OCI-LY1 (cell line): Measurements from ENCODE around the gene TMEM51.

Experiments used
- H2AFZ ChIP-seq: fragments of 200-600 bp; sonication (generic), shearing (Covaris generic); 2 replicates; pipeline ENCODE4 v1.6.0; 2014; ENCODE audit warnings: antibody characterized with exemption, mild to moderate bottlenecking, low read length
- H3F3A ChIP-seq: fragments of 200-600 bp; sonication (generic), shearing (Covaris generic); 2 replicates; pipeline ENCODE4 v1.6.0; 2014; ENCODE audit warnings: mild to moderate bottlenecking, antibody characterized with exemption, low read length, moderate library complexity; ENCODE audit not compliant: insufficient read depth
- H3K27ac ChIP-seq: fragments of 200-600 bp; sonication (generic); 2 replicates; pipeline ENCODE4 v1.5.1; 2014; ENCODE audit warnings: low read length, mixed run types, mild to moderate bottlenecking, low read depth; ENCODE audit not compliant: poor library complexity, severe bottlenecking
- H3K27me3 ChIP-seq: fragments of 200-600 bp; sonication (generic); 2 replicates; pipeline ENCODE4 v1.6.0; 2014; ENCODE audit warnings: antibody characterized with exemption, mild to moderate bottlenecking, low read length, moderate library complexity; ENCODE audit not compliant: insufficient read depth
- H3K36me3 ChIP-seq: fragments of 200-600 bp; sonication (generic); 2 replicates; pipeline ENCODE4 v1.6.1; 2014; ENCODE audit warnings: mild to moderate bottlenecking, antibody characterized with exemption, low read length, moderate library complexity, mixed read lengths; ENCODE audit not compliant: insufficient read depth
- H3K4me1 ChIP-seq: fragments of 200-600 bp; sonication (generic); 2 replicates; pipeline ENCODE4 v1.5.1; 2014; ENCODE audit warnings: mild to moderate bottlenecking, low read length, moderate library complexity; ENCODE audit not compliant: insufficient read depth, severe bottlenecking
- H3K4me2 ChIP-seq: fragments of 200-600 bp; sonication (generic), shearing (Covaris generic); 2 replicates; pipeline ENCODE4 v1.6.1; 2014; ENCODE audit warnings: low read length
- H3K4me3 ChIP-seq: fragments of 200-600 bp; sonication (generic); 2 replicates; pipeline ENCODE4 v1.5.1; 2014; ENCODE audit warnings: low read length, low read depth, mild to moderate bottlenecking, mixed read lengths; ENCODE audit not compliant: poor library complexity, severe bottlenecking
- H3K79me2 ChIP-seq: fragments of 200-600 bp; shearing (Covaris generic); 2 replicates; pipeline ENCODE4 v1.6.1; 2016; ENCODE audit warnings: mixed run types, low read length, mixed read lengths; ENCODE audit not compliant: insufficient read depth
- H3K9ac ChIP-seq: fragments of 200-600 bp; sonication (generic), shearing (Covaris generic); 2 replicates; pipeline ENCODE4 v1.6.1; 2014; ENCODE audit warnings: mild to moderate bottlenecking, low read length, mixed read lengths
- H3K9me2 ChIP-seq: fragments of 200-600 bp; sonication (generic), shearing (Covaris generic); 2 replicates; pipeline ENCODE4 v1.6.1; 2014; ENCODE audit warnings: low read depth, mild to moderate bottlenecking, low read length, mixed read lengths
- H3K9me3 ChIP-seq: fragments of 200-600 bp; shearing (Covaris generic); 2 replicates; pipeline ENCODE4 v1.6.1; 2014; ENCODE audit warnings: low read length, mixed read lengths
- H4K20me1 ChIP-seq: fragments of 200-600 bp; sonication (generic), shearing (Covaris generic); 2 replicates; pipeline ENCODE4 v1.6.0; 2016; ENCODE audit warnings: mild to moderate bottlenecking, low read length; ENCODE audit not compliant: insufficient read depth
- EZH2 ChIP-seq: fragments of 200-600 bp; sonication (generic), shearing (Covaris generic); IDR thresholded peaks from 2 replicates; pipeline ENCODE4 v1.8.0; 2017; ENCODE audit warnings: borderline replicate concordance, mixed run types, mild to moderate bottlenecking, antibody characterized with exemption, low read length, moderate library complexity, mixed read lengths
- TF ChIP-seq, protein P1 (sequence below): fragments of 200-600 bp; sonication (generic), shearing (Covaris generic); IDR thresholded peaks from 2 replicates; pipeline ENCODE4 v1.5.1; 2017; ENCODE audit warnings: mild to moderate bottlenecking, antibody characterized with exemption, low read length, moderate library complexity, mixed read lengths

Gene TMEM51

GRCh38 chr1:15114884-15115283 is 38.7 kb upstream of the TMEM51 start:
- Histone ChIP-seq H3K36me3 (no peaks in the 10 kb centered on the region), H4K20me1 (no peaks in the 10 kb centered on the region), H3K27me3 (no peaks in the 10 kb centered on the region), H3F3A (no peaks in the 10 kb centered on the region), H3K9me3 (no peaks in the 10 kb centered on the region), H3K4me1 (no peaks in the 10 kb centered on the region), H3K27ac (no peak overlapping the region), H3K9ac (no peak overlapping the region), H3K4me3 (no peak overlapping the region), H2AFZ (no peak overlapping the region), H3K79me2 (no peaks in the 10 kb centered on the region), H3K4me2 (no peak overlapping the region), H3K9me2 (no peaks in the 10 kb centered on the region)
- TF ChIP-seq EZH2, result no peak
- TF ChIP-seq, protein P1, sequence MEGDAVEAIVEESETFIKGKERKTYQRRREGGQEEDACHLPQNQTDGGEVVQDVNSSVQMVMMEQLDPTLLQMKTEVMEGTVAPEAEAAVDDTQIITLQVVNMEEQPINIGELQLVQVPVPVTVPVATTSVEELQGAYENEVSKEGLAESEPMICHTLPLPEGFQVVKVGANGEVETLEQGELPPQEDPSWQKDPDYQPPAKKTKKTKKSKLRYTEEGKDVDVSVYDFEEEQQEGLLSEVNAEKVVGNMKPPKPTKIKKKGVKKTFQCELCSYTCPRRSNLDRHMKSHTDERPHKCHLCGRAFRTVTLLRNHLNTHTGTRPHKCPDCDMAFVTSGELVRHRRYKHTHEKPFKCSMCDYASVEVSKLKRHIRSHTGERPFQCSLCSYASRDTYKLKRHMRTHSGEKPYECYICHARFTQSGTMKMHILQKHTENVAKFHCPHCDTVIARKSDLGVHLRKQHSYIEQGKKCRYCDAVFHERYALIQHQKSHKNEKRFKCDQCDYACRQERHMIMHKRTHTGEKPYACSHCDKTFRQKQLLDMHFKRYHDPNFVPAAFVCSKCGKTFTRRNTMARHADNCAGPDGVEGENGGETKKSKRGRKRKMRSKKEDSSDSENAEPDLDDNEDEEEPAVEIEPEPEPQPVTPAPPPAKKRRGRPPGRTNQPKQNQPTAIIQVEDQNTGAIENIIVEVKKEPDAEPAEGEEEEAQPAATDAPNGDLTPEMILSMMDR, result no peak

GRCh38 chr1:15115542-15116330 is 37.8 kb upstream of the TMEM51 start:
- no peak overlapping the region for H3K27ac ChIP-seq
- no peaks in the 10 kb centered on the region for H3F3A ChIP-seq
- no peak overlapping the region for H2AFZ ChIP-seq
- no peaks in the 10 kb centered on the region for H3K27me3 ChIP-seq
- no peak overlapping the region for H3K4me2 ChIP-seq
- H3K36me3 ChIP-seq, result no peaks in the 10 kb centered on the region
- no peaks in the 10 kb centered on the region for H3K9me3 ChIP-seq
- no peaks in the 10 kb centered on the region for H3K79me2 ChIP-seq
- TF ChIP-seq EZH2, result no peak
- TF ChIP-seq, protein P1, result no peak
- no peaks in the 10 kb centered on the region for H4K20me1 ChIP-seq
- no peaks in the 10 kb centered on the region for H3K4me1 ChIP-seq
- no peak overlapping the region for H3K4me3 ChIP-seq
- no peaks in the 10 kb centered on the region for H3K9me2 ChIP-seq
- no peak overlapping the region for H3K9ac ChIP-seq

DNA sequence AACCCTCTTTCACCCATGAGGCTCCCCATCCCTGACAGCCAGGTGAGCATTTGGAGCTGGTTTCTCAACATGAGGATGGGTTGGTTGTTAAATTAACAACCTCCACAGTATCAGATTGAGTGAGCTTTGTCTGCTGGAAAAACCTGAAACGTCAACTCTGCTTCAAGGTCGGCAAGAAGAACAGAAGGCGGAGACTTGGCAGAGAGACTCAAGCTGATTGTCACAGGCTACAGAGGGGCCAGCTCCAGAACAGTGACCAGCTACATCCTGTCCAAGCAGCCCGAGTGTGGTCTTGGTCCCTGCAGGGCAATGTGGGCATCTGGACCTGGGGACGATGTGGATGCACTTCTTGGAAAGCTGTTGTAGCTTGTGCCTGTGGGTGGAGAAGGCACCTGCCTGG is 36.6 kb upstream of the TMEM51 start:
- Histone ChIP-seq H3K9ac (no peak overlapping the region), H3K9me3 (no peaks in the 10 kb centered on the region), H4K20me1 (no peaks in the 10 kb centered on the region), H3K4me2 (no peak overlapping the region), H3K79me2 (no peaks in the 10 kb centered on the region), H3K27me3 (no peaks in the 10 kb centered on the region), H2AFZ (no peak overlapping the region), H3K36me3 (no peaks in the 10 kb centered on the region), H3K9me2 (no peaks in the 10 kb centered on the region), H3K4me1 (no peaks in the 10 kb centered on the region), H3F3A (no peaks in the 10 kb centered on the region), H3K4me3 (no peak overlapping the region), H3K27ac (no peak overlapping the region)
- no peak for TF ChIP-seq EZH2
